ENCODE measurements around the gene PTPN5.

DNA sequence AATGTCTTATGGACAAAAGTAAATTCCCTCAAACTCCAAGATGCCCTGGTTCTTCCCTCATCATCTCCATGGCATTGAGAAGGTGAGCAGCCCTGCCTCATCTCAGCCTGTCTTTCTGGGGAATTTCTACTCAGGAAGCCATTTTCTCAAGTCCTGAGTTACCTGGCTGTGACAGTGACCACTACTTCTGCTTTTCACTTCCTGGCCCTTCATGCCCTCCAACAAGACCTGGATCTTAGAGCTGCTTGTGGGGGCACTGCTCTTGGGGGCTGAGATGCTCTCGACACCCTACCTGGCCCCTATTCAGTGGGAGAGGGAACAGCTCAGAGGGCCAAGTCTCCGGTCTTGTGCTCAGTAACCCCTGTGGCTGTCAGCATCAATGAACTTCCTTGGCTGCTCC is 60.2 kb downstream of the PTPN5 start:
- TF ChIP-seq, protein P1, sequence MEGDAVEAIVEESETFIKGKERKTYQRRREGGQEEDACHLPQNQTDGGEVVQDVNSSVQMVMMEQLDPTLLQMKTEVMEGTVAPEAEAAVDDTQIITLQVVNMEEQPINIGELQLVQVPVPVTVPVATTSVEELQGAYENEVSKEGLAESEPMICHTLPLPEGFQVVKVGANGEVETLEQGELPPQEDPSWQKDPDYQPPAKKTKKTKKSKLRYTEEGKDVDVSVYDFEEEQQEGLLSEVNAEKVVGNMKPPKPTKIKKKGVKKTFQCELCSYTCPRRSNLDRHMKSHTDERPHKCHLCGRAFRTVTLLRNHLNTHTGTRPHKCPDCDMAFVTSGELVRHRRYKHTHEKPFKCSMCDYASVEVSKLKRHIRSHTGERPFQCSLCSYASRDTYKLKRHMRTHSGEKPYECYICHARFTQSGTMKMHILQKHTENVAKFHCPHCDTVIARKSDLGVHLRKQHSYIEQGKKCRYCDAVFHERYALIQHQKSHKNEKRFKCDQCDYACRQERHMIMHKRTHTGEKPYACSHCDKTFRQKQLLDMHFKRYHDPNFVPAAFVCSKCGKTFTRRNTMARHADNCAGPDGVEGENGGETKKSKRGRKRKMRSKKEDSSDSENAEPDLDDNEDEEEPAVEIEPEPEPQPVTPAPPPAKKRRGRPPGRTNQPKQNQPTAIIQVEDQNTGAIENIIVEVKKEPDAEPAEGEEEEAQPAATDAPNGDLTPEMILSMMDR (IDR thresholded peaks at IDR 0.05): no peak
- no peak for TF ChIP-seq POLR2AphosphoS5 (IDR thresholded peaks at IDR 0.05)
